AG04449 (cell line): ENCODE data around the gene TTLL10.

ENCODE experiments used
- CTCF ChIA-PET: fragments of 350-600 bp; formaldehyde crosslinking; extraction: SDS; loops from one replicate; lab custom pipeline; 2021; ENCODE audit warnings: antibody characterized with exemption; lab: Yijun Ruan, JAX
- POLR2A ChIA-PET: fragments of 400-600, 350-600 bp; formaldehyde crosslinking; extraction: SDS; loops from one replicate; lab custom pipeline; 2020; ENCODE audit warnings: antibody characterized with exemption, inconsistent platforms; lab: Yijun Ruan, JAX
- DNase-seq: peaks from one replicate; pipeline ENCODE4 v3.0.0-alpha.2; 2010; ENCODE audit warnings: low read depth, low spot score
- H3K4me3 ChIP-seq: 2 replicates; pipeline ENCODE4 v1.5.1; 2011; ENCODE audit warnings: low read depth, mild to moderate bottlenecking, control low read depth, low read length
- TF ChIP-seq, protein P1 (sequence below): IDR thresholded peaks from one replicate; pipeline ENCODE4 v1.5.1; 2011; ENCODE audit warnings: mild to moderate bottlenecking, moderate library complexity, low read length, control low read depth, inconsistent platforms; ENCODE audit not compliant: insufficient read depth; ENCODE audit errors: missing control alignments

Gene TTLL10

DNA sequence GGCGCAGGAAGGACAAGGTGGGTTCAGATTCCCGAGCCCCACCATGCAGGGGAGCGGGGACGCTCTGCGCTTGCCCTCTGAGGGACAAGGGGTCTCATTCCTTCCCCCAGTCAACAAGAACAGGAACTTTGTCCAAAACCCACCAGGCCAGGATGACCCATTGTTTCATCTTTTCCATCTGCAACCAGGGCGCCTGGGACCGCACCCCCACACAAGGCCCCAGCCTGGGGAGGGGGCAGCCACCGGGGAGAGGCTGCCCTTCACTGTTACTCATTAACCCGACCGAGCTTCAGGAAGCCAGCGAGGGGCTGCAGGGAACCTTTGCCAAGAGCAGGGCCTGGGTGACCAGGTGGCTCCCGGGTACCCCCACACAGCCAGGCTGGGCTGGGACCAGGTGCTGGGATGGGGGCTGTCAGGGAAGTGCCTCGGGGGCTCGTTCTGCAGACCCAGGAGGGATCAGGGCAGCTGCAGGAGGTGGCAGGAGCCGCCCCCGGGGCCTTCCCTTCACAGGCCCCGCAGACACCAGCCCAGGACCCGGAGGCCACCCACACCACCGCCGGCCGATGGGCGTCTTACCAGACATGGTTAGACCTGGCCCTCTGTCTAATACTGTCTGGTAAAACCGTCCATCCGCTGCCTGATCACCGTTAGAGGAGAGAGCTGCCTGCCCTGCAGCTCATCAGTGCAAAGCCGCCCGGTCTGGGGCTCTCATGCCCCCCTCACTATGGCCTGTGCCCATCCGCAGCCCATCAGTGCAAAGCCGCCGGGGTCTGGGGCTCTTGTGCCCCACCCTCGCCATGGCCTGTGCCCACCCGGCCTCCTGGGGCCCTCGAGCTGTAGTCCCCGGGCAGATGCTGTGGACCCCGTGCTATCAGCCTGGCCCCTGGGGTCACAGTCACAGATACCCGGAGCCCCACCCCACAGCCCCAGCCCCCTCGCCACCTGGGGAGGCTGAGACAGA is 4.9 kb upstream of the TTLL10 start:
- H3K4me3 ChIP-seq, result no peak overlapping the region
- ChIA-PET CTCF (no interaction called here), POLR2A (no interaction called here)
- no peak for DNase-seq
- TF ChIP-seq, protein P1, sequence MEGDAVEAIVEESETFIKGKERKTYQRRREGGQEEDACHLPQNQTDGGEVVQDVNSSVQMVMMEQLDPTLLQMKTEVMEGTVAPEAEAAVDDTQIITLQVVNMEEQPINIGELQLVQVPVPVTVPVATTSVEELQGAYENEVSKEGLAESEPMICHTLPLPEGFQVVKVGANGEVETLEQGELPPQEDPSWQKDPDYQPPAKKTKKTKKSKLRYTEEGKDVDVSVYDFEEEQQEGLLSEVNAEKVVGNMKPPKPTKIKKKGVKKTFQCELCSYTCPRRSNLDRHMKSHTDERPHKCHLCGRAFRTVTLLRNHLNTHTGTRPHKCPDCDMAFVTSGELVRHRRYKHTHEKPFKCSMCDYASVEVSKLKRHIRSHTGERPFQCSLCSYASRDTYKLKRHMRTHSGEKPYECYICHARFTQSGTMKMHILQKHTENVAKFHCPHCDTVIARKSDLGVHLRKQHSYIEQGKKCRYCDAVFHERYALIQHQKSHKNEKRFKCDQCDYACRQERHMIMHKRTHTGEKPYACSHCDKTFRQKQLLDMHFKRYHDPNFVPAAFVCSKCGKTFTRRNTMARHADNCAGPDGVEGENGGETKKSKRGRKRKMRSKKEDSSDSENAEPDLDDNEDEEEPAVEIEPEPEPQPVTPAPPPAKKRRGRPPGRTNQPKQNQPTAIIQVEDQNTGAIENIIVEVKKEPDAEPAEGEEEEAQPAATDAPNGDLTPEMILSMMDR, result no peak

DNA sequence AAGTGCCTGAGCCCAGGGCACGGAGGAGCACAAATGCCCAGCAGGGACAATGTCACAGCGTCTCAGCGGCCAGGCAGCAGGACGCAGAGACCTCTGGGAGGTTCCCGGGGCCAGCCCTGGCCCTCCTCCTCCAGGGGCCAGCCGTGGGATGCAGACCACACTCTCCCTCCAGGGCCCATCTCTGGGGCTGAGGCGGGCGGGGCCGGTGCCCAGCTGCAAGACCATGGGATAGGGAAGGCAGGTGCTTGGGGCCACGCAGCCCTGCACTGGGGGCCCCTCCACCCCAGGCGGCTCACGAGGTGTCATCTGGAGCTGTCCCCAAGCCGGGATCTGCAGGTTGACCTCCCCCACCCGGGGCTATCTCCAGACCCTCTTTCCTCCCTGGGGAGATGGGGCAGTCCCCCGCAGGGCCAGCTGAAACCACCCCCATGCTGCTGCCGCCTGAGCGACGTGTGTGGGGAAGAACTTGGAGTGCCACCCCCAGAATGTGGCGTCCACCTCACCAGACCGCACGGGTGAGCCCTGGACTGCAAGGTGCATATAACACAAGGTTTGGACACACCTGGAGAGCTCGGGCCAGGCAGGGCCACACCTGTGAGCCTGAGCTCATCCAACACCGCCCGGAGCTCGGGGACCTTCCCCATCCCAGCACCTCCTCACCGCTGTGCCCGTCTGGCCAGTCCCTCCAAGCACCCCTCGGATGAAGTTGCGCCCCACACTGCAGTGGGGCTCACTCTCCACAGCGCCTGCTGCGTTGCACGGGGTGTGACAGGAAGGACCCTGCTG is 4.1 kb upstream of the TTLL10 start:
- POLR2A ChIA-PET, result no interaction called here
- TF ChIP-seq, protein P1, result no peak
- H3K4me3 ChIP-seq, result no peak overlapping the region
- CTCF ChIA-PET, result no interaction called here
- no peak for DNase-seq

GRCh38 chr1:1170215-1171091 is 3.2 kb upstream of the TTLL10 start:
- POLR2A ChIA-PET, result no interaction called here
- DNase-seq, result no peak
- no peak overlapping the region for H3K4me3 ChIP-seq
- CTCF ChIA-PET, result no interaction called here
- TF ChIP-seq, protein P1, result no peak

- no peak overlapping the region for H3K4me3 ChIP-seq
- TF ChIP-seq, protein P1, result no peak
- ChIA-PET CTCF (no interaction called here), POLR2A (no interaction called here)
- DNase-seq, result no peak
Measured at GRCh38 chr1:1171161-1171545, 2.5 kb upstream of the TTLL10 start.

GRCh38 chr1:1171546-1172340 is 1.9 kb upstream of the TTLL10 start:
- H3K4me3 ChIP-seq, result no peak overlapping the region
- ChIA-PET POLR2A (no interaction called here), CTCF (no interaction called here)
- no peak for DNase-seq
- TF ChIP-seq, protein P1, result no peak
